ENCODE data around the gene PUS1.

PUS1 gene

GRCh38 chr12:131981388-131981787 is 52.3 kb downstream of the PUS1 start:
- H3K9me3 ChIP-seq (ENCODE audit: control insufficient read depth, insufficient read depth, low read length) = no peaks in the 10 kb centered on the region
- no peaks in the 10 kb centered on the region for H3F3A ChIP-seq (ENCODE audit: control insufficient read depth, insufficient read depth)
- H3K79me2 ChIP-seq (ENCODE audit: control insufficient read depth, low read length) = peaks cover 23% of the 10 kb centered on the region
- H3K36me3 ChIP-seq (ENCODE audit: control insufficient read depth, low read length) = peaks cover 33% of the 10 kb centered on the region
- no peaks in the 10 kb centered on the region for H3K4me1 ChIP-seq (ENCODE audit: control insufficient read depth, low read length)
- no peak overlapping the region for H3K27ac ChIP-seq (ENCODE audit: low read depth, low read length)
- peaks cover 3% of the 10 kb centered on the region; the same call in 1 of the 2 replicates for H4K20me1 ChIP-seq (ENCODE audit: control insufficient read depth, insufficient read depth, low read depth, low read length)
- H3K9me2 ChIP-seq (replicated peaks; ENCODE audit: control insufficient read depth, low read length) = no peaks in the 10 kb centered on the region
- H3K4me2 ChIP-seq (ENCODE audit: low read length) = no peak overlapping the region
- H3K27me3 ChIP-seq (ENCODE audit: control insufficient read depth, low read length) = no peaks in the 10 kb centered on the region
- no peak for TF ChIP-seq CTCF (IDR thresholded peaks at IDR 0.05; ENCODE audit: low read depth, low read length, poor library complexity, severe bottlenecking)
- TF ChIP-seq EZH2phosphoT487 (IDR thresholded peaks at IDR 0.05; ENCODE audit: borderline replicate concordance, low read length) = no peak
- H3K4me3 ChIP-seq (ENCODE audit: low read length) = no peak overlapping the region

DNA sequence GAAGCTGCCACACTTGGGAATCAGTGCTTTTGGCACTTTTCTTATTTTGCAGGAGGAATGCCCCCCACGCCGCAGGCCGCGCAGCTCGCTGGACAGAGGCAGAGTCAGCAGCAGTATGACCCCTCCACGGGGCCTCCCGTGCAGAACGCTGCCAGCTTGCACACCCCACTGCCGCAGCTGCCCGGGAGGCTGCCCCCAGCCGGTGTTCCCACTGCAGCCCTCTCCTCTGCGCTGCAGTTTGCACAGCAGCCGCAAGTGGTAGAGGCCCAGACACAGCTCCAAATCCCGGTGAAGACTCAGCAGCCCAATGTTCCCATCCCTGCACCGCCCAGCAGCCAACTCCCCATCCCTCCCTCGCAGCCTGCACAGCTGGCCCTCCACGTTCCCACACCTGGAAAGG is 53.0 kb downstream of the PUS1 start:
- TF ChIP-seq CTCF (IDR thresholded peaks at IDR 0.05; ENCODE audit: low read depth, low read length, poor library complexity, severe bottlenecking) (no peak), EZH2phosphoT487 (IDR thresholded peaks at IDR 0.05; ENCODE audit: borderline replicate concordance, low read length) (no peak)
- no peak overlapping the region for H3K4me2 ChIP-seq (ENCODE audit: low read length)
- no peaks in the 10 kb centered on the region for H3K9me3 ChIP-seq (ENCODE audit: control insufficient read depth, insufficient read depth, low read length)
- H4K20me1 ChIP-seq (ENCODE audit: control insufficient read depth, insufficient read depth, low read depth, low read length) = peaks cover 3% of the 10 kb centered on the region; the same call in 1 of the 2 replicates
- H3K36me3 ChIP-seq (ENCODE audit: control insufficient read depth, low read length) = peaks cover 40% of the 10 kb centered on the region
- H3F3A ChIP-seq (ENCODE audit: control insufficient read depth, insufficient read depth) = no peaks in the 10 kb centered on the region
- H3K79me2 ChIP-seq (ENCODE audit: control insufficient read depth, low read length) = peaks cover 17% of the 10 kb centered on the region
- H3K27ac ChIP-seq (ENCODE audit: low read depth, low read length) = no peak overlapping the region
- H3K4me1 ChIP-seq (ENCODE audit: control insufficient read depth, low read length) = no peaks in the 10 kb centered on the region
- no peak overlapping the region for H3K4me3 ChIP-seq (ENCODE audit: low read length)
- no peaks in the 10 kb centered on the region for H3K9me2 ChIP-seq (replicated peaks; ENCODE audit: control insufficient read depth, low read length)
- H3K27me3 ChIP-seq (ENCODE audit: control insufficient read depth, low read length) = no peaks in the 10 kb centered on the region

- H3F3A ChIP-seq (ENCODE audit: control insufficient read depth, insufficient read depth) = no peaks in the 10 kb centered on the region
- no peaks in the 10 kb centered on the region for H3K9me2 ChIP-seq (replicated peaks; ENCODE audit: control insufficient read depth, low read length)
- TF ChIP-seq CTCF (IDR thresholded peaks at IDR 0.05; ENCODE audit: low read depth, low read length, poor library complexity, severe bottlenecking) = no peak
- TF ChIP-seq EZH2phosphoT487 (IDR thresholded peaks at IDR 0.05; ENCODE audit: borderline replicate concordance, low read length) = no peak
- H4K20me1 ChIP-seq (ENCODE audit: control insufficient read depth, insufficient read depth, low read depth, low read length) = peaks cover 3% of the 10 kb centered on the region; the same call in 1 of the 2 replicates
- H3K4me2 ChIP-seq (ENCODE audit: low read length) = no peak overlapping the region
- H3K36me3 ChIP-seq (ENCODE audit: control insufficient read depth, low read length) = peaks cover 47% of the 10 kb centered on the region
- no peaks in the 10 kb centered on the region for H3K9me3 ChIP-seq (ENCODE audit: control insufficient read depth, insufficient read depth, low read length)
- H3K4me1 ChIP-seq (ENCODE audit: control insufficient read depth, low read length) = no peaks in the 10 kb centered on the region
- peaks cover 8% of the 10 kb centered on the region for H3K79me2 ChIP-seq (ENCODE audit: control insufficient read depth, low read length)
- no peak overlapping the region for H3K4me3 ChIP-seq (ENCODE audit: low read length)
- no peaks in the 10 kb centered on the region for H3K27me3 ChIP-seq (ENCODE audit: control insufficient read depth, low read length)
- no peak overlapping the region for H3K27ac ChIP-seq (ENCODE audit: low read depth, low read length)
Observed at GRCh38 chr12:131983026-131983425, 54.0 kb downstream of the PUS1 start.

All from DOHH2 (cell line).